Fibroblast of villous mesenchyme (primary cell): ENCODE data around the gene KCP. TPM values are rescaled to one million over a fixed set of nuclear protein-coding genes. Genes with fewer than 3 reads are reported as not detected.
"Not testable (repeated sequence)": the region's sequence is repeated elsewhere in the genome, so short reads cannot be mapped to it uniquely, and the experiment has no call there.

Source experiments
- DNase-seq: peaks from one replicate; pipeline ENCODE4 v3.0.0-alpha.2; 2010; ENCODE audit warnings: low read depth
- H3K4me3 ChIP-seq: 2 replicates; pipeline ENCODE4 v1.5.1; 2011; ENCODE audit warnings: low read depth, mild to moderate bottlenecking, low read length
- CTCF ChIP-seq: IDR thresholded peaks from 2 replicates; pipeline ENCODE4 v1.5.1; 2012; ENCODE audit warnings: low read depth, mild to moderate bottlenecking, low read length; ENCODE audit not compliant: insufficient read depth
- total RNA-seq: library from RNA; depleted of rRNA; stranded (reverse); fragments of >200 nt; gene quantifications from 2 replicates; pipeline ENCODE4 v1.2.3, GENCODE V29; 2012

Gene KCP
- total RNA-seq, 1 donor, result not detected

DNA sequence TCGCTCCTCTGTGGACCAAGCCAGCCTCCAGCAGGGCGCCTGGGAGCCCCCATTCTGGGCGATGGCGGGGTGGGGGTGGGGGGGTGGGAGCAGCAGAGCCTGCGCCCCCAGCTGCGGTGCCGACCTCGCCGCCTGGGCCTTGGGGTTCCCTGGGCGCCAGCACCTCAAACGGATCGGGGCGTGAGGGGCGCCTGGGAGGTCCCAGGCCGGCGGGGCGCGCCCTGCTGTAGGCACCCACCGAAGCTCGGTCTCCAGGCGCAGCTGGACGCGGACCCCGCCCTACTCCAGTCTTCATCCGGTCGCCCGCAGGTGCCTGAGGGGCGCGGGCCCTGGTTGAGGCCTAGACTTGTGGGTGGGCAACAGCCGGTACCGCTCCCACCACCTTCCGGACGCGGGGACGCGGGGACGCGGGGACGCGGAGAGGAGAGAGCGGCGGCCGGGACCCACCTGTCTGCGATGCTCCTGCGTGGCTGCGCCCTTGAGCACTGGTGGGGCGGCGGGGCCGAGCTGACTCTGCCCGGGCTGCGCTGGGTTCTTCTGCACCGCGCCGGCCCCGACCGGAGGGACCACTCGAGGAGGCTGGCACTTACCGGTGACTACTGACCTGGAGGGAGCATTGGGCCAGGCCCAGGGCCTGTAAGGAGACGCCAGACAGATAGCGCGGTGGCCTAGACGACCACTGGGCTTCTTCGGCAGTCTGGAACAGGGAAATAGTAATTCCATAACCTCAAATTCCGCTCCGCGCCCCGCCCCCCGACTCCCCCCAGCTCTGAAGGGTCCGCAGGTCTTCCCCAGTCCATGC is 5.5 kb upstream of the KCP start:
- TF ChIP-seq CTCF, result no peak
- no peak overlapping the region for H3K4me3 ChIP-seq
- DNase-seq, result no peak

DNA sequence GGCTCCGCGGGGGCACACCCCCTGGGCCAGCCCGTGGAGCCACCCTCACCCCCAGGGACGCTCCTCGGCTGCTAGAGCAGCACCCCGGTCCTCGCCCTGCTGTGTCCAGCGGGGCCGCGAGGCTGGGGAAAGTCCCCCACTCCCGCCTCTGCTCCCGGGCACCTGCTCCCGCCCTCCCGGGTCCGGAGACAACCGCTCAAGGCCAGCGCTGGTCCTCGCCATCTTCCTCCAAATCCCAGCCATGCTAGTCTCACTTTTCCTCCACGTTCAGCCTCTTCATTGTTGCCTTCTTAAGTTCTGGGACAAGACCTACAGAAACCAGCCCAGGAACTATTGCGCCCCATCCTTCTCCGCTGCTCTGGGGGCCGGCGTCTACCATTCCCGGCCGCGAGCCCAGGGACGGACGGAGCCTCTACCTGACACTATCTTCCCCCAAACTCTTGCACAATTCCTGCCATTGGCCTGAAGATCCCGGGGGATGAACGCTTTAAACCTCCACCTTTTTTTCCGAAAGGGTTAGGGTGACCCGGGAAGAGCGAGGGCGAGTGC is 4.8 kb upstream of the KCP start:
- H3K4me3 ChIP-seq, result no peak overlapping the region
- no peak for DNase-seq
- no peak for TF ChIP-seq CTCF

DNA sequence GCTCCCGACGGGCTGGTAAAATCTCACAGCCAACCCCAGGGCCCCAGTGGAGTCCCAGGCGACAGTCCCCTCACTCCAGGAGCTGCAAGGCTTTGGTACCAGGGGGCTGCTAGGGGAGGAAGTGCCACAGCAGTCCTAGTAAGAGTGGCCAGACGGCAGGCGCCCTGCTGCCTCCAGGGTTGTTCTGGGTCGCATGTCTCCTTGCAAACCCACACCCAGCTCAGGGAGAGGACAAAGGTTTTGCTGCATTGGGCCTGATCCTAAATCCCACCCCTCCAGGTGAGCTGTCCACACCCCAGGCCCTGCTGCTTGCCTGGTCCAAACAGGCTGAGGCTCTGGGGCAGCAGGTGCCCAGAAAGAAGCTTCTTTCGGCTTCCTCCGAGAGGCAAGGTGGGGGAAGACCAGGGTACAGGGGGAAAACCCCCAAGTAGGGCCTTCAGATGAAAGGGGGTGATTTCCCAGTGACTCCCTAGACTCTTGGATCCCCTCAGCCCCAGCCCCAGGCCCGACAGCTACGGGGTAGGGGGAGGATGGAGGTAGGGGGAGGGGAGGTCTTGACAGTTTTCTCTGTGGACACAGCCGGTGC is 4.2 kb upstream of the KCP start:
- no peak for DNase-seq

GRCh38 chr7:128913870-128914565 is 3.5 kb upstream of the KCP start:
- no peak overlapping the region for H3K4me3 ChIP-seq
- no peak for TF ChIP-seq CTCF
- no peak for DNase-seq

More for the DNA sequence above, 4.2 kb upstream of the KCP start:
- H3K4me3 ChIP-seq, result no peak overlapping the region
- no peak for TF ChIP-seq CTCF

DNA sequence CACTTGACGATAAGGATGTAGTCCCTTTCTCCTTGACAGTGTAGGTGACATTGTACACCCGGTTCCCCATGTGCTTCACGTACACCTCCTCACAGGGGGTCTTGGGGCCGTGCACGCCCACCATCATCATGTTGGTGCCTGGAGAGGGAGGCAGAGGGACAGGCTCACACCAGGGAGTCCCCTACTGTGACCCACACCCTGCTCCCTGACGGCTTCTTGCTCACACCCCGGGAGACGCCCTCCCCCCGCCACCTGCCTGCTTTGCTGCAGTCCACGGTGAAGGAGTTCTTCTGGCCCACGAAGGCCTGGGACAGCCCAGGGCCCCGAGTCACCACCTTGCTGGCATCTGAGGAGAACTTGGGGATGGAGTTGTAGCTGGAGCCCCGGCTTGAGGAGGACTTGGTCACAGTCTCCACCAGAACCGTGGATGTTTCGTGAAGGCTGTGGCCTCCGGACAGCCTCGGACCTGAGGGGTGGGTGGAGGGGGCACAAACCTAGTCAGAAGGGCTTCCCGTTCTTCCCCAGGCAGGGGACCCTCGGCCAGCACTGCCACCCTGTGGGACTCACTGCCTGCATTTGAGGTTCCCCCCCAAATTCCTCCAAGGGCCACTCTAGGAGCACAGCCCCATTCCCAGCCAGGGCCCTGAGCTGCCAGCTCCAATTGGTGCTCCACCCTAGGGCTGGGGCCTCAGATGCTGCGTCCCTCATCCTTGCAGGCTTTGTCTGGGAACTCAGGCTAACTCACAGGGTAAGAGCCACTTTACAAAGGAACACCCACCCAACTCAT is 2.4 kb upstream of the KCP start:
- not testable (repeated sequence) for DNase-seq

GRCh38 chr7:128912281-128912680 is 1.8 kb upstream of the KCP start:
- no peak for TF ChIP-seq CTCF
- DNase-seq, result no peak
- no peak overlapping the region for H3K4me3 ChIP-seq

More for the DNA sequence above, 2.4 kb upstream of the KCP start:
- H3K4me3 ChIP-seq, result not testable (repeated sequence)
